NCI-H510A (cell line): ENCODE data around the gene SYTL5.
"Not testable (repeated sequence)": the region's sequence is repeated elsewhere in the genome, so short reads cannot be mapped to it uniquely, and the experiment has no call there.

Experiments used
- DNase-seq: peaks from one replicate; lab custom pipeline; 2025; lab: John Stamatoyannopoulos, UW

The SYTL5 gene

DNA sequence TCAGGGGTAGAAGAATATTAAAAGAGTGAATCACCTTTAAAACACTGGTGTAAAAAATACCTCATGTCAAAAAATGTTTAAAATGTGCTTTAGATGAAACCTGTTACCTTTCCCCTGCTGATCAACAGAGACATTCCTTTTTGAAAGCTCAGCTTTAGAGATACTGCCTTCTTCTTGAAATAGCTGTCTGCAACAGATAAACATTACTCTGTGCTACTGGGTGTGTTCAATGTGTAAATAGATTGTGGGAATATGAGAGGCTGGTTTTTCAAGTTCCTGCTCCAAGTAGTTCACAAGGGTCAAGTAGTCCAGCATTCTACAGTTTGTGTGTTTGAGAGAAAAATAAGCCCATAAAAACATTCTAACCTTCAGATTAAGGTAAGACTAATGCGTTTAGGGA is at the start of gene SYTL5:
Gene SYTL5, plus strand, starts transcription at position 263 of the 400 bp plus-strand sequence. CDS start 27,337 bp downstream, outside the sequence.
- no peak for DNase-seq

DNA sequence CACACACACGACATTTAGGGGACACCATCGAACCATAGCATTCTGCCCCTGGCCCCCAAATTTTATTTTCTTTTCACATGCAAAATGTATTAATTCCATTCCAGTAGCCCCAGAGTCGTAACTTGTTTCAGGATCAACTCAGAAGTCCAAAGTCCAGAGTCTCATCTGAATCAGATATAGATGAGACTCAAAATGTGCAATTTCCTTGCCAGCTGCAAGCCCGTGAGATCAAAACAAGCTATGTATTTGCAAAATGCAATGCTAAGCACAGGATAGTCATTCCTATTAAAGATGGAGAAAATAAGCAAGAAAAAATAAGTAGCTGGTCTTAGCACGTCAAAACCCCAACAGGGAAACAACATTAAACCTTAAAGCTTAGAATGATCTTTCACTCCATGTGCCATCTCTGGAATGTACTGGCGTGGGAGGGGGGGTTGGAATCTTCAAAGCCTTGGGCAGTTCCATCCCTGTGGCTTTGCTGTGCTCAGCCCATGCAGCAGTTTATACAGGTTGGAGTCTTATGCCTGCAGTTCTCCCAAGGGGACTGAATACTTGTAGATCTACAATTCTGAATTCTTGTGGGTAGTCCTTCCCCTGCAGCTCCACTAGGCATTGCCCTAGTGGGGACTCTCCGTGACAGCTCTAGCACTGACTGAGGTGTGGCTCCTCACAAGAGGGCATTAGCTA is 47.7 kb upstream of the SYTL5 start:
- DNase-seq, result no peak

GRCh38 chrX:37959212-37960021 is 46.9 kb upstream of the SYTL5 start:
- DNase-seq, result peak; percentile 2

DNA sequence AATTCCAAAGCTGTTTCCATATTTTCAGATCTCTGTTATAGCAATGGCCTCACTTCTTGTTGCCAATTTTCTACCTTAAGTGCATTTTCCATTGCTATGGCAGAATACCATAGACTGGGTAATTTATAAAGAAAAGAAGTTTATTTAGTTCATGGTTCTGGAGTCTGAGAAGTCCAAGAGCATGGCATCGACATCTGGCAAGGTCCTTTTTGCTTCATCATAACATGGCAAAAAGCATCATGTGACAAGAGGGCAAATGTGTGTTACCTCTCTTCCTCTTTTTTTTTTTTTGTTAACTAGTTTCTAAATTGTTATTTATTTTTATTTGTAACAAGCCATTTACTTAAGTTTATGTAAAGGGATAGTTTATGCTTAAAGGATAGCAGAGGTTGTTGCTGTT is 45.2 kb upstream of the SYTL5 start:
- DNase-seq, result no peak

DNA sequence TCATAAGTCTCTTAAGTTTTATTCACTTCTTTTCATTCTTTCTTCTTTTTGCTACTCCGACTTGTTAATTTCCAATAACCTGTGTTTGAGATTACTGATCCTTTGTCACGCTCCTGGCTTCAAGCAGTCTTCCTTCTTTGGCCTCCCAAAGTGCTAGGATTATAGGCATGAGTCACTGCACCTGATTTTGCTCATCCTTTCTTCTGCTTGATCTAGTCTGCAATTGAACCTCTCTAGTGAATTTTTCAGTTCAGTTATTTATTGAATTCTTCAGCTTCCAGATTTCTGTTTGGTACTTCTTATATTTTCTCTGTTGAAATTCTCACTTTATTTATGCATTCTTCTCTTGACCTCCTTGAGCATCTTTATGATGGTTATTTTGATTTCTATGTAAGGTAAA is 38.6 kb upstream of the SYTL5 start:
- no peak for DNase-seq

- DNase-seq, result no peak
These were observed 30.9 kb upstream of the SYTL5 start for GRCh38 chrX:37975421-37975820.

- no peak for DNase-seq
These were observed 30.2 kb upstream of the SYTL5 start for GRCh38 chrX:37976153-37976552.

- DNase-seq, result no peak
These were observed 21.5 kb upstream of the SYTL5 start for GRCh38 chrX:37984880-37985279.

- no peak for DNase-seq
These were observed 19.5 kb upstream of the SYTL5 start for GRCh38 chrX:37986893-37987292.

- DNase-seq, result no peak
These were observed 17.0 kb upstream of the SYTL5 start for GRCh38 chrX:37989304-37989703.

DNA sequence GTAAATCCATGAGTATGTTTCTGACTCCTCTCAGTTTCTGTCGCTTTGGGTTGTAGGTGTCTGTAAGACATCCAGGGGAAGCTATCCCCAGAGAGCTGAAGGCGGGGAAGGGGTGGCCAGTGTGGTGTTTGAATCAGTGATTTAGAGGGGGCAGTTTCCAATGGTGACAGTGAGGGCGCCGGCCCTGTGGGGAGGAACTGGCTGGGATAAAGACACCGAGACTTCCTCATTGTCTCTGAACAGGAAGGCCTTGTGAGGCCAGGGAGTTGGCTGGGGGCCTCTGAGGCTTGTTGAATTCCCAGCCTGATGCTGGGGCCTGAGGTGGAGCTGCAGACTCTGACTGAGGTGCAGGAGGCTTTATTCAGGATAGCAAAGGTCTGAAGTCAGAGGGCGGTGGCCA is 15.1 kb upstream of the SYTL5 start:
- DNase-seq, result not testable (repeated sequence)

DNA sequence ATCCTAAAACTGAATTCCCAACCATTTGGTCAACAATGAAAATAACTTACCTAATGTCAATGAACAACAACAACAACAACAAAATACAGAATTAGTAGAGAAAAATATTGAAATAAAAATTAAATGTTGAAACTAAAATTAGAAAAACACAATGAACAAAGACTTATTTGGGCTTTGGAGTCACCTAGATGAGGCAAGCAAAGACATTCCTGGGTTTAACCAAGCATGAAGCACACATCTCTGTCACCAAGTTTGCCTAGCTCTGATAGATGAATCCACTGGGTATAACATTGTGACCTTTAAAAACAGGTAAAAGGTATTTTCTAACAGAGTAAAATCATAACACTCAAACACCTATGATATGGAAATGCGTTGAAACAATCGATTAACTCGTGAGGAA is 13.2 kb upstream of the SYTL5 start:
- DNase-seq, result no peak

DNA sequence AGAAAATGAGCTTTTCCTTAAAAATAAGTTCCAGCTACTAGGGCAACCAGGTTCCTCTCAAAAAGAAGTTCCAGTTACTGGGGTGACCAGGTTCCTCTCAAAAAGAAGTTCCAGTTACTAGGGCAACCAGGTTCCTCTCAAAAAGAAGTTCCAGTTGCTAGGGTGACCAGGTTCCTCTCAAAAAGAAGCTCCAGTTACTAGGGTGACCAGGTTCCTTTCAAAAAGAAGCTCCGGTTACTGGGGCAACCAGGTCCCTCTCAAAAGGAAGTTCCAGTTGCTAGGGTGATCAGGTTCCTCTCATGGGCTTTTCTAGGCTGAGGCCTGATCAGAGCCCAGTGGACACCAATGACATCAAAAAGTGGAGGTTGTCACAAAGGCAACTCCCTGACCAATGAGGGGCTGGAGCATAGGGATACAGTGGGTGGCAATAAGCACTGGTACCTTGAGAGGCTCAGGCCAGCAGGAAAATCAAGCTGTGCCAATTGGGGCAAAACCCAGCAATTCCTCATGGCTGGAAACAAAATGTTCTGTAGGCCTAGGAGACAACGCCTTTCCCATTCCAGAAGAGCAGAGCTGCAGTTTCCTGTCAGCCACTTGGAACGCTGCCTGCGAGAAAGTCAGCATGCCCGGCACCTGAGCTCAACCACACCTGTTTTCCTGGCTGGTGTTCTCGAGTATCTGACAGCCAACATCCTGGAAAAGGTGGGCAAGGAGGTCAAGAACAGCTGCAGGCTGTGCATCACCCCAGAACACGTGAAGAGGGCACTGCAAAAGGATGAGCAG is 12.3 kb upstream of the SYTL5 start:
- peak; percentile 3 for DNase-seq

DNA sequence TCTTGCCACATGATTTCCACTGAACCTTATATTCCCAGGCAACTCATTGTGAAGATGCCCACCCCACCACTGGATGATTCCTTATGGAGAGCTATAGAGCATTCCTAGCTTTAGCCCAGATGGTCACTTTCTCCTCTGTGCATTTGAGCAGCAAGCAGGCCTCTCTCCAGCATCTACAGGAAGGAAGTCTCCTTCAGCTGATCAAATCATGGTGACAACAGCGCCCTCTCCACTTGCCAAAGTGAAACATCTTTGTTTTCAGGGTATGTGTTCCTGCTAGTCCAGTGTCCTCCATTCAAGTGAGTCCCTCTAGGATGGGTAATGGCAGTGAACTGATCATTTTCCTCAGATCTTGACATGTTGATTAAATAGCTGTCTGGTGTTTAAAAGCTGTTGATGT is 10.9 kb upstream of the SYTL5 start:
- no peak for DNase-seq

GRCh38 chrX:37997096-37997495 is 9.3 kb upstream of the SYTL5 start:
- no peak for DNase-seq

GRCh38 chrX:37998586-37999262 is 7.6 kb upstream of the SYTL5 start:
- no peak for DNase-seq

DNA sequence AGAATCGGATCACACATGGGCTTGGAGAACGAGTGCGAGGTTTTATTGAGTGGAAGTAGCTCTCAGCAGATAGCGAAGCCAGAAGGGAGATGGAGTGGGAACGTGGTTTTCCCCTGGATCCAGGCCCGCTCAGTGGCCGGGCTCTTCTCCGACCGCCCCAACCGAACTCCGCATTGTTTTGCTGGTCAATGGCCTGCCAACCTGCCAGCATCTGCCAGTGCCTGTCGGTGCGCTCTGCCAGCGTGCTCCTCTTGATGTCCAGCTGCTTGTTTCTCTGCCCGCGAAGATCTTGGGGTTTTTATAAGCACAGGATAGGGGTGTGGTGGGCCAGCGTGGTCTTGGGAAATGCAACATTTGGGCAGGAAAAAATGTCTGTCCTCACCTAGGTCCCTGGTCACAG is 5.6 kb upstream of the SYTL5 start:
- no peak for DNase-seq

DNA sequence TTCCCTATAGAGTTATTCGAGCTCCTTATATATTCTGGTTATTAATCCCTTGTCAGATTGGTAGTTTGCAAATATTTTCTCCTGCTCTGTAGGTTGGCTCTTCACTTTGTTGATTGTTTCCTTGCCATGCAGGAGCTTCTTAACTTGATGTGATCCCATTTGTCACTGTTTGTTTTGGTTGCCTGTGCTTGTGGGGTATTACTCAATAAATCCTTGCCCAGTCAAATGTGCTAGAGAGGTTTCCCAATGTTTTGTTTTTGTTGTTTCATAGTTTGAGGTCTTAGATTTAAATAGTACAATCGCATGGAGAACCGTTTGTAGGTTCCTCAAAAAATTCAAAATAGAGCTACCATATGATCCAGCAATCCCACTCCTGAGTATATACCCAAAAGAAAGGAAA is 2.3 kb upstream of the SYTL5 start:
- no peak for DNase-seq

GRCh38 chrX:38006778-38007177 is 425 bp downstream of the SYTL5 start:
- no peak for DNase-seq

- DNase-seq, result no peak
These were observed 2.3 kb downstream of the SYTL5 start for GRCh38 chrX:38008658-38009057.

DNA sequence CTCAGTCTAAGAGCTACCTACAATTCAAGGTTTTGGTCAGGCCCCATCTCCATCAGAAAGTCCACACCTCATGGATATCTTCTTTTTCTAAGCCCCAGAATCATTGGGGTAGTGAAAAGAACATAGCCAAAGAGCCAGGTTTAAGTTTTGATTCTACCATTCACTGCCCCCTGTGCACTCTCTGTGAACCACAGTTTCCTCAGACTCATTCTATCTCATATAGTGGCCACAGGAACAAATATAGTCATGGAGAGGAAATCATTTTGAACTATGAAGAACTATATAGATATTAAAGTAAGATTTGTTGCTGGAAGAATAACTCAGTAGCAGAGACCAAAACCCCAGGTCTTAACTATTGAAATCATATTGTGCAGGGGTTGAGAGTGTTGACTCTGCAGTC is 3.3 kb downstream of the SYTL5 start:
- no peak for DNase-seq

GRCh38 chrX:38018766-38019425 is 12.5 kb downstream of the SYTL5 start:
- no peak for DNase-seq
